Spinal cord (tissue), 10 donors: ENCODE measurements around the gene TPRX1. TPM values are rescaled to one million over a fixed set of nuclear protein-coding genes. Genes with fewer than 3 reads are reported as not detected.
A peak's percentile ranks its signal among the peaks of the same experiment; 100 is the strongest.
"Not testable (repeated sequence)": the region's sequence is repeated elsewhere in the genome, so short reads cannot be mapped to it uniquely, and the experiment has no call there.

Experiments used
- DNase-seq, 6 donors: peaks; one replicate each; pipeline versions ENCODE4 v3.0.0 to v3.0.0-alpha.2; 2013 to 2015; ENCODE audit warnings: low spot score in 6 of 6, low read depth in 4 of 6
- H3K27ac ChIP-seq: one replicate; pipeline ENCODE4 v1.5.1; 2013; ENCODE audit warnings: low read depth, low read length, control low read depth
- H3K27me3 ChIP-seq: one replicate; pipeline ENCODE4 v1.6.1; 2013; ENCODE audit warnings: low read length; ENCODE audit not compliant: control insufficient read depth, insufficient read depth
- H3K36me3 ChIP-seq: one replicate; pipeline ENCODE4 v1.6.1; 2013; ENCODE audit warnings: low read length; ENCODE audit not compliant: control insufficient read depth, insufficient read depth
- H3K4me1 ChIP-seq: one replicate; pipeline ENCODE4 v1.6.1; 2013; ENCODE audit warnings: low read length; ENCODE audit not compliant: control insufficient read depth, insufficient read depth
- H3K4me3 ChIP-seq: one replicate; pipeline ENCODE4 v1.5.1; 2013; ENCODE audit warnings: low read depth, low read length, control low read depth
- H3K9me3 ChIP-seq: one replicate; pipeline ENCODE4 v1.6.1; 2013; ENCODE audit warnings: low read length; ENCODE audit not compliant: control insufficient read depth, insufficient read depth
- WGBS: methylation state at CpG from one replicate; pipeline ENCODE4 v1.1.5; 2013; ENCODE audit warnings: missing lambda C conversion rate; ENCODE audit not compliant: insufficient coverage; 5-methylcytosine and 5-hydroxymethylcytosine counted together
- polyA plus RNA-seq, 2 donors: library from polyadenylated mRNA; unstranded; fragments of 120-200 nt; gene quantifications; one replicate each; pipeline ENCODE4 v1.2.1, GENCODE V29; 2013; ENCODE audit not compliant: insufficient read length in 2 of 2
- total RNA-seq, 2 donors: library from RNA; depleted of rRNA in 1 of 2; stranded (reverse); fragments of 120-200 nt in 1 of 2; fragments of >200 nt in 1 of 2; gene quantifications; one replicate each; pipeline versions ENCODE4 v1.2.3 to v1.2.4, GENCODE V29; 2013 to 2014
- donor health status: healthy.

The TPRX1 gene
- total and polyA plus RNA-seq, 4 donors, result not detected

GRCh38 chr19:47777245-47778048 lies 26.9 kb downstream of the TPRX1 start:
- H3K27ac ChIP-seq, result peak overlapping the region; percentile 98
- no CpG with 5 or more reads among the region's 23 CpGs for WGBS
- not testable (repeated sequence) for DNase-seq, H3K9me3 ChIP-seq, H3K27me3 ChIP-seq
- peak overlapping the region; percentile 96 for H3K4me3 ChIP-seq
- H3K4me1 ChIP-seq, result peaks cover 69% of the 10 kb centered on the region
- peaks cover 26% of the 10 kb centered on the region for H3K36me3 ChIP-seq

GRCh38 chr19:47776568-47776967 lies 27.8 kb downstream of the TPRX1 start:
- H3K4me3 ChIP-seq, result no peak overlapping the region
- H3K36me3 ChIP-seq, result peaks cover 18% of the 10 kb centered on the region
- WGBS, result 25% methylated on average over 1 of the region's 4 CpGs
- no peaks in the 10 kb centered on the region for H3K9me3 ChIP-seq
- DNase-seq, result peak in 1 of 6 donors; percentile 16
- peak overlapping the region; percentile 47 for H3K27ac ChIP-seq
- no peaks in the 10 kb centered on the region for H3K27me3 ChIP-seq
- H3K4me1 ChIP-seq, result peaks cover 65% of the 10 kb centered on the region

GRCh38 chr19:47771291-47771690 lies 33.1 kb downstream of the TPRX1 start:
- not testable (repeated sequence) for H3K27ac ChIP-seq, H3K4me3 ChIP-seq
- 87% methylated on average over 6 of the region's 6 CpGs for WGBS

GRCh38 chr19:47769534-47769933 lies 34.8 kb downstream of the TPRX1 start:
- H3K27me3 ChIP-seq, result no peaks in the 10 kb centered on the region
- no peaks in the 10 kb centered on the region for H3K36me3 ChIP-seq
- no peak for DNase-seq
- H3K4me1 ChIP-seq, result peaks cover 29% of the 10 kb centered on the region
- no peak overlapping the region for H3K27ac ChIP-seq
- 85% methylated on average over 2 of the region's 3 CpGs for WGBS
- H3K9me3 ChIP-seq, result no peaks in the 10 kb centered on the region
- H3K4me3 ChIP-seq, result no peak overlapping the region

More at GRCh38 chr19:47771291-47771690, 33.1 kb downstream of the TPRX1 start:
- H3K36me3 ChIP-seq, H3K9me3 ChIP-seq, DNase-seq, H3K27me3 ChIP-seq: not testable (repeated sequence)
- H3K4me1 ChIP-seq, result peaks cover 26% of the 10 kb centered on the region

- Histone ChIP-seq H3K4me1 (peaks cover 20% of the 10 kb centered on the region), H3K4me3 (no peak overlapping the region), H3K27me3 (no peaks in the 10 kb centered on the region), H3K36me3 (no peaks in the 10 kb centered on the region), H3K27ac (no peak overlapping the region), H3K9me3 (no peaks in the 10 kb centered on the region)
- WGBS, result 77% methylated on average over 2 of the region's 2 CpGs
- DNase-seq, result no peak
These were observed 35.7 kb downstream of the TPRX1 start for GRCh38 chr19:47768604-47769003.

- no peak overlapping the region for H3K27ac ChIP-seq
- WGBS, result no CpG with 5 or more reads among the region's 2 CpGs
- peaks cover 13% of the 10 kb centered on the region for H3K4me1 ChIP-seq
- no peaks in the 10 kb centered on the region for H3K27me3 ChIP-seq
- no peak for DNase-seq
- H3K4me3 ChIP-seq, result no peak overlapping the region
- H3K9me3 ChIP-seq, result no peaks in the 10 kb centered on the region
- H3K36me3 ChIP-seq, result no peaks in the 10 kb centered on the region
These were observed 37.0 kb downstream of the TPRX1 start for GRCh38 chr19:47767349-47767748.

GRCh38 chr19:47766670-47767069 lies 37.7 kb downstream of the TPRX1 start:
- WGBS, result 90% methylated on average over 7 of the region's 7 CpGs

GRCh38 chr19:47766359-47766620 lies 38.1 kb downstream of the TPRX1 start:
- H3K27ac ChIP-seq, result no peak overlapping the region
- peaks cover 13% of the 10 kb centered on the region for H3K4me1 ChIP-seq
- H3K9me3 ChIP-seq, result no peaks in the 10 kb centered on the region
- no peaks in the 10 kb centered on the region for H3K36me3 ChIP-seq
- 83% methylated on average over 5 of the region's 7 CpGs for WGBS
- no peak for DNase-seq
- no peak overlapping the region for H3K4me3 ChIP-seq
- no peaks in the 10 kb centered on the region for H3K27me3 ChIP-seq

More at GRCh38 chr19:47766670-47767069, 37.7 kb downstream of the TPRX1 start:
- no peak for DNase-seq
- Histone ChIP-seq H3K4me3 (no peak overlapping the region), H3K36me3 (no peaks in the 10 kb centered on the region), H3K27ac (no peak overlapping the region), H3K27me3 (no peaks in the 10 kb centered on the region), H3K4me1 (peaks cover 13% of the 10 kb centered on the region), H3K9me3 (no peaks in the 10 kb centered on the region)

- peak in 2 of 6 donors; percentile 64 to 79 for DNase-seq
- no peak overlapping the region for H3K4me3 ChIP-seq
- H3K4me1 ChIP-seq, result peaks cover 13% of the 10 kb centered on the region
- WGBS, result 21% methylated on average over 19 of the region's 19 CpGs
- H3K27ac ChIP-seq, result no peak overlapping the region
- H3K9me3 ChIP-seq, result no peaks in the 10 kb centered on the region
- no peaks in the 10 kb centered on the region for H3K36me3 ChIP-seq
- no peaks in the 10 kb centered on the region for H3K27me3 ChIP-seq
These were observed 38.6 kb downstream of the TPRX1 start for GRCh38 chr19:47765523-47766358.
